B cell (primary cell): ENCODE data around the gene MAPKAP1. TPM values are rescaled to one million over a fixed set of nuclear protein-coding genes. Genes with fewer than 3 reads are reported as not detected.

Experiments used
- ATAC-seq: fragments of 200-7000 bp; cut with Tn5 transposase; one replicate; pipeline ENCODE4 v1.10.0; 2021; ENCODE audit warnings: low read depth, mild to moderate bottlenecking, moderate number of reproducible peaks, moderate library complexity
- CTCF ChIA-PET: fragments of 350-600 bp; sonication (Branson Sonifier 250); formaldehyde crosslinking; loops from one replicate; lab custom pipeline; 2021; ENCODE audit warnings: antibody characterized with exemption, inconsistent platforms; lab: Charles Lee
- POLR2A ChIA-PET: fragments of 350-600 bp; sonication (Branson Sonifier 250); formaldehyde crosslinking; loops from one replicate; lab custom pipeline; 2021; ENCODE audit warnings: antibody characterized with exemption; lab: Charles Lee
- DNase-seq: peaks from one replicate; pipeline ENCODE4 v3.0.0; 2013
- H2AFZ ChIP-seq: 2 replicates; pipeline ENCODE4 v1.6.1; 2012; ENCODE audit warnings: mild to moderate bottlenecking, low read depth, low read length; ENCODE audit not compliant: insufficient read depth, poor library complexity, severe bottlenecking
- H3K27ac ChIP-seq, 2 donors: 1 replicate in 1 of 2; 2 replicates in 1 of 2; pipeline ENCODE4 v1.5.1; 2012 to 2013; ENCODE audit warnings: low read length in 2 of 2, mild to moderate bottlenecking in 2 of 2, moderate library complexity in 1 of 2
- H3K27me3 ChIP-seq, 4 experiments: fragments of 200-600 bp in 1 of 4; sonication (generic) in 1 of 4; replicated peaks in 1 of 4; 1 replicate in 2 of 4; 2 replicates in 2 of 4; pipeline versions ENCODE4 v1.6.1 to v1.7.0; 2013 to 2016; ENCODE audit warnings: low read length in 3 of 4, mild to moderate bottlenecking in 2 of 4, mixed read lengths in 1 of 4, moderate library complexity in 1 of 4; ENCODE audit not compliant: insufficient read depth in 4 of 4, control insufficient read depth in 3 of 4; ENCODE audit errors: control extremely low read depth in 1 of 4
- H3K36me3 ChIP-seq, 2 experiments: replicated peaks in 1 of 2; 1 replicate in 1 of 2; 2 replicates in 1 of 2; pipeline versions ENCODE4 v1.6.1 to v1.7.1; 2013; ENCODE audit warnings: low read length in 1 of 2; ENCODE audit not compliant: insufficient read depth in 2 of 2, control insufficient read depth in 1 of 2; ENCODE audit errors: control extremely low read depth in 1 of 2, extremely low read depth in 1 of 2
- H3K4me1 ChIP-seq, 2 donors: fragments of 200-600 bp in 1 of 2; sonication (generic) in 1 of 2; 1 replicate in 1 of 2; 2 replicates in 1 of 2; pipeline versions ENCODE4 v1.5.1 to v1.6.1; 2013 to 2017; ENCODE audit warnings: low read length in 2 of 2; ENCODE audit not compliant: control insufficient read depth in 2 of 2, insufficient read depth in 2 of 2
- H3K4me2 ChIP-seq: replicated peaks from 2 replicates; pipeline ENCODE3; 2012; ENCODE audit warnings: mild to moderate bottlenecking, low read depth, low read length; ENCODE audit not compliant: poor library complexity, severe bottlenecking
- H3K4me3 ChIP-seq, 5 experiments: fragments of 200-600 bp in 1 of 5; sonication (generic) in 1 of 5; 1 replicate in 3 of 5; 2 replicates in 2 of 5; pipeline versions ENCODE4 v1.5.1 to v1.7.0; 2011 to 2016; ENCODE audit warnings: low read length in 4 of 5, mild to moderate bottlenecking in 4 of 5, low read depth in 2 of 5, control low read depth in 1 of 5, moderate library complexity in 1 of 5; ENCODE audit not compliant: insufficient read depth in 1 of 5; ENCODE audit errors: control extremely low read depth in 1 of 5, extremely low read depth in 1 of 5
- H3K79me2 ChIP-seq: fragments of 200-600 bp; sonication (generic); one replicate; pipeline ENCODE4 v1.6.0; 2016; ENCODE audit warnings: low read length; ENCODE audit not compliant: control insufficient read depth, insufficient read depth
- H3K9ac ChIP-seq: fragments of 200-600 bp; sonication (generic); 2 replicates; pipeline ENCODE4 v1.6.1; 2017; ENCODE audit warnings: mild to moderate bottlenecking, low read length, moderate library complexity
- H3K9me3 ChIP-seq, 3 donors: one replicate each; pipeline versions ENCODE4 v1.6.1 to v1.7.1; 2013; ENCODE audit warnings: low read length in 2 of 3; ENCODE audit not compliant: control insufficient read depth in 2 of 3, insufficient read depth in 1 of 3; ENCODE audit errors: control extremely low read depth in 1 of 3
- H4K20me1 ChIP-seq: 2 replicates; pipeline ENCODE4 v1.6.0; 2012; ENCODE audit warnings: mild to moderate bottlenecking, low read length; ENCODE audit not compliant: insufficient read depth, control insufficient read depth, poor library complexity, severe bottlenecking
- H3K27ac Mint-ChIP-seq: one replicate; pipeline ENCODE4 v1.8.0; 2021; ENCODE audit warnings: mixed read lengths
- H3K27me3 Mint-ChIP-seq: one replicate; pipeline ENCODE4 v1.8.0; 2021; ENCODE audit warnings: mixed read lengths
- H3K4me1 Mint-ChIP-seq: one replicate; pipeline ENCODE4 v1.8.0; 2021; ENCODE audit warnings: mixed read lengths
- H3K4me3 Mint-ChIP-seq: one replicate; pipeline ENCODE4 v1.8.0; 2021; ENCODE audit warnings: mixed read lengths
- H3K9me3 Mint-ChIP-seq: one replicate; pipeline ENCODE4 v1.8.0; 2022; ENCODE audit warnings: mixed read lengths; ENCODE audit not compliant: insufficient read depth
- EZH2 ChIP-seq: IDR thresholded peaks from 2 replicates; pipeline ENCODE4 v1.6.1; 2012; ENCODE audit warnings: borderline replicate concordance, low read depth, mild to moderate bottlenecking, moderate library complexity, low read length; ENCODE audit not compliant: insufficient read depth, poor library complexity, severe bottlenecking
- WGBS: methylation state at CpG from one replicate; pipeline ENCODE4 v1.1.5; 2013; ENCODE audit warnings: missing lambda C conversion rate; ENCODE audit not compliant: insufficient coverage; 5-methylcytosine and 5-hydroxymethylcytosine counted together
- intact Hi-C: fragments of 100-400 bp; cut with micrococcal nuclease; formaldehyde crosslinking; loops from one replicate; pipeline ENCODE4 v1.10.0; 2022
- polyA plus RNA-seq: library from polyadenylated mRNA; depleted of rRNA; stranded (reverse); fragments of >200 nt; gene quantifications from 2 replicates; pipeline ENCODE4 v1.2.3, GENCODE V29; 2012
- total RNA-seq, 2 donors: library from RNA; stranded (reverse); fragments of 120-200 nt in 1 of 2; gene quantifications; 1 replicate in 1 of 2; 2 replicates in 1 of 2; pipeline versions ENCODE4 v1.2.3 to v1.2.4, GENCODE V29; 2013 to 2022
- TF ChIP-seq, protein P1 (sequence below): fragments of 200-600 bp; IDR thresholded peaks from one replicate; pipeline ENCODE4 v1.8.0; 2022; ENCODE audit warnings: antibody characterized with exemption, mild to moderate bottlenecking

The MAPKAP1 gene
- total and polyA plus RNA-seq, 2 donors (not counting 1 experiment from before 2014, with no cell fraction given) = 51.6 to 62.4 TPM

DNA sequence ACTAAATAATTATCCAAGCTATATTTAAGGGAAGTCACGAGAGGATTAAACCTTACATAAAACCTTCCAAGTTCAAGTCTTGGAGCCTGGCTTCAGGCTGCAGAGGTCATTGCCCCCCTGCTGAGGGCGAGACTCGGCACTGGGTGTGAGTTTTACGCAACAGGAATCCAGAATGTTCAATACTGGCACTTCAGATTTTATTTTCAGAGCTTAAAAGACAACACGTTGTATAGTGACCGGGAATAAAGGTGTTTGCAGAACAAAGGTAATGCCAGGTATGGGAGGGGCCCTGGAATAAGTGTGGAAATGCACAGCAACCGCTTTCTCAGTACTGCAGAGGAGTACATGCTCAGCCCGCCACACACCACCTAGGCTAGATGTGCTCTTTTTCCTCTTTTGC, 238.4 kb downstream of the MAPKAP1 start:
- 94% methylated on average over 7 of the region's 8 CpGs for WGBS
- H3K27me3 Mint-ChIP-seq = no peaks in the 10 kb centered on the region
- peaks cover 0 to 34% of the 10 kb centered on the region in 2 experiments for H3K36me3 ChIP-seq
- H4K20me1 ChIP-seq = no peaks in the 10 kb centered on the region
- no peak overlapping the region for H3K4me3 ChIP-seq
- H2AFZ ChIP-seq = no peak overlapping the region
- intact Hi-C loops = no loop called here
- TF ChIP-seq, protein P1, sequence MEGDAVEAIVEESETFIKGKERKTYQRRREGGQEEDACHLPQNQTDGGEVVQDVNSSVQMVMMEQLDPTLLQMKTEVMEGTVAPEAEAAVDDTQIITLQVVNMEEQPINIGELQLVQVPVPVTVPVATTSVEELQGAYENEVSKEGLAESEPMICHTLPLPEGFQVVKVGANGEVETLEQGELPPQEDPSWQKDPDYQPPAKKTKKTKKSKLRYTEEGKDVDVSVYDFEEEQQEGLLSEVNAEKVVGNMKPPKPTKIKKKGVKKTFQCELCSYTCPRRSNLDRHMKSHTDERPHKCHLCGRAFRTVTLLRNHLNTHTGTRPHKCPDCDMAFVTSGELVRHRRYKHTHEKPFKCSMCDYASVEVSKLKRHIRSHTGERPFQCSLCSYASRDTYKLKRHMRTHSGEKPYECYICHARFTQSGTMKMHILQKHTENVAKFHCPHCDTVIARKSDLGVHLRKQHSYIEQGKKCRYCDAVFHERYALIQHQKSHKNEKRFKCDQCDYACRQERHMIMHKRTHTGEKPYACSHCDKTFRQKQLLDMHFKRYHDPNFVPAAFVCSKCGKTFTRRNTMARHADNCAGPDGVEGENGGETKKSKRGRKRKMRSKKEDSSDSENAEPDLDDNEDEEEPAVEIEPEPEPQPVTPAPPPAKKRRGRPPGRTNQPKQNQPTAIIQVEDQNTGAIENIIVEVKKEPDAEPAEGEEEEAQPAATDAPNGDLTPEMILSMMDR = no peak
- H3K4me1 Mint-ChIP-seq = no peaks in the 10 kb centered on the region
- no peak overlapping the region for H3K4me3 Mint-ChIP-seq
- no peaks in the 10 kb centered on the region for H3K9me3 ChIP-seq
- H3K27ac Mint-ChIP-seq = no peak overlapping the region
- H3K27ac ChIP-seq = no peak overlapping the region
- DNase-seq (no peak), ATAC-seq (no peak)
- ChIA-PET CTCF (no interaction called here), POLR2A (no interaction called here)
- no peaks in the 10 kb centered on the region for H3K79me2 ChIP-seq
- no peaks in the 10 kb centered on the region for H3K27me3 ChIP-seq
- H3K9ac ChIP-seq = no peak overlapping the region
- H3K9me3 Mint-ChIP-seq = no peaks in the 10 kb centered on the region
- H3K4me2 ChIP-seq = no peak overlapping the region
- H3K4me1 ChIP-seq = no peaks in the 10 kb centered on the region

DNA sequence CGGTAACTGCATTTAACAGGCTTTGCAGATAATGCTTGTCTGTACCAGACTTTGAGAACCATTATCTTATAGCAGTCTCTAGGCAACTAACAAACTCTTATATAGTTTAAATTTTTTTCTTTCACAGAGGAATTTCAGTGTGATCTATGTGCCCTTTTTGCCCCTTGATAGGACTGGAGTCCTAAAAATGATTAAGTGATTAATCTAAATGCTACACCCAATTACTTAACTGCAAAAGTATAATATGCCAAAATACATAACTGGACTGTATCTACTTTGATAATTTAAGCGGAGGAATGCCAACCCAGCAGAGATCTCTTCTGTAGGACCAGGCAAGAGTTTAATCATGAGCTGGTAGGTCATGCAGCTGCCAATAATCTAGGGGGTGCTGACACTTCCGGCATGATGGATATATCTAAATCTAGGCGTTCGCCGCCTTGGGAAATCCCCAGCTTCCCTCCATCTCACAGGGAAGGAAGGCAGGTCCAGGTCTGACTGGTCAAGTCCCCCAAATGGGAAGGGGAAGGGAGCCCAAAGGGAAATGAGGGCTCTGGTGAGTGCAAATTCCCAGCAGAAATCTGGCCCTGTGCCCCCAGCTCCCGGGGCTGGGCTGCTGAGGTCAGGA, 239.8 kb downstream of the MAPKAP1 start:
- Histone ChIP-seq H3K79me2 (no peaks in the 10 kb centered on the region), H4K20me1 (no peaks in the 10 kb centered on the region), H3K27ac (no peak overlapping the region), H3K4me3 (no peak overlapping the region), H3K27me3 (no peaks in the 10 kb centered on the region), H3K4me2 (no peak overlapping the region), H2AFZ (no peak overlapping the region), H3K36me3 (peaks cover 0 to 36% of the 10 kb centered on the region in 2 experiments), H3K9me3 (no peaks in the 10 kb centered on the region), H3K4me1 (no peaks in the 10 kb centered on the region), H3K9ac (no peak overlapping the region)
- POLR2A ChIA-PET = no interaction called here
- CTCF ChIA-PET = interaction anchor here (0.6 to 1.7 kb wide), 2 partner anchors 59 to 1779 kb away, joined by 3 read pairs; no protein-coding TSS in a partner anchor
- Mint-ChIP-seq H3K9me3 (no peaks in the 10 kb centered on the region), H3K4me1 (no peaks in the 10 kb centered on the region), H3K27me3 (no peaks in the 10 kb centered on the region), H3K27ac (no peak overlapping the region), H3K4me3 (no peak overlapping the region)
- TF ChIP-seq, protein P1 = no peak
- TF ChIP-seq EZH2 = no peak
- WGBS = 100% methylated on average over 1 of the region's 7 CpGs
- intact Hi-C loops = no loop called here
- no peak for DNase-seq
- no peak for ATAC-seq
